Endothelial cell of umbilical vein (primary cell): ENCODE results near the gene ARL10. TPM values are rescaled to one million over a fixed set of nuclear protein-coding genes. Genes with fewer than 3 reads are reported as not detected.

Experiments
- BruUV-seq: library from RNA; stranded (reverse); fragments of 400-500 nt; replicated peaks from 2 replicates; lab custom pipeline; 2021; lab: Mats Ljungman, UMichigan
- CTCF ChIA-PET: fragments of 300-600, 350-600 bp; sonication (Branson Sonifier 250); formaldehyde crosslinking; loops from one replicate; lab custom pipeline; 2021; ENCODE audit warnings: antibody characterized with exemption, inconsistent platforms; lab: Charles Lee
- POLR2A ChIA-PET: fragments of 300-600, 350-600 bp; sonication (Branson Sonifier 250); formaldehyde crosslinking; loops from one replicate; lab custom pipeline; 2021; ENCODE audit warnings: antibody characterized with exemption, inconsistent platforms; lab: Charles Lee
- DNase-seq: peaks from one replicate; pipeline ENCODE4 v3.0.0-alpha.2; 2011; ENCODE audit warnings: low read depth, low spot score
- FAIRE-seq: peaks from 2 replicates; lab custom pipeline; 2011; peaks lifted over from hg19 to GRCh38; lab: Jason Lieb, UNC
- H2AFZ ChIP-seq: 2 replicates; pipeline ENCODE4 v1.6.0; 2012; ENCODE audit warnings: low read depth, low read length, control low read depth, inconsistent platforms
- H3K27ac ChIP-seq: 2 replicates; pipeline ENCODE4 v1.5.1; 2011; ENCODE audit warnings: low read depth, mild to moderate bottlenecking, control low read depth, low read length, moderate library complexity; ENCODE audit not compliant: insufficient read depth
- H3K27me3 ChIP-seq, 2 experiments: 2 replicates each; pipeline versions ENCODE4 v1.6.0 to v1.6.1; 2011; ENCODE audit warnings: low read length in 2 of 2, mixed read lengths in 1 of 2; ENCODE audit not compliant: control insufficient read depth in 2 of 2, insufficient read depth in 2 of 2
- H3K36me3 ChIP-seq, 2 experiments: 2 replicates in 1 of 2; 3 replicates in 1 of 2; pipeline ENCODE4 v1.5.1; 2011; ENCODE audit warnings: low read length in 2 of 2, mild to moderate bottlenecking in 1 of 2, moderate library complexity in 1 of 2; ENCODE audit not compliant: control insufficient read depth in 2 of 2, insufficient read depth in 2 of 2; ENCODE audit errors: extremely low read depth in 1 of 2
- H3K4me1 ChIP-seq: 3 replicates; pipeline ENCODE4 v1.5.1; 2011; ENCODE audit warnings: mild to moderate bottlenecking, low read length; ENCODE audit not compliant: control insufficient read depth, insufficient read depth; ENCODE audit errors: extremely low read depth
- H3K4me2 ChIP-seq: 2 replicates; pipeline ENCODE4 v1.6.1; 2011; ENCODE audit warnings: low read length, control low read depth, mixed read lengths; ENCODE audit not compliant: insufficient read depth
- H3K4me3 ChIP-seq, 3 experiments: fragments of 200-600 bp in 1 of 3; sonication (generic), shearing (Covaris generic) in 1 of 3; replicated peaks in 1 of 3; 2 replicates each; pipeline ENCODE4 v1.5.1; 2011 to 2016; ENCODE audit warnings: control low read depth in 3 of 3, low read length in 3 of 3, mild to moderate bottlenecking in 2 of 3, inconsistent platforms in 1 of 3, low read depth in 1 of 3, moderate library complexity in 1 of 3; ENCODE audit not compliant: insufficient read depth in 1 of 3
- H3K79me2 ChIP-seq: 2 replicates; pipeline ENCODE4 v1.6.0; 2012; ENCODE audit warnings: low read length, inconsistent platforms; ENCODE audit not compliant: control insufficient read depth, insufficient read depth
- H3K9ac ChIP-seq: replicated peaks from 2 replicates; pipeline ENCODE3; 2011; ENCODE audit warnings: low read length, control low read depth; ENCODE audit not compliant: insufficient read depth; ENCODE audit errors: extremely low read depth
- H3K9me1 ChIP-seq: replicated peaks from 3 replicates; pipeline ENCODE4 v1.6.0; 2011; ENCODE audit warnings: mild to moderate bottlenecking, low read length; ENCODE audit not compliant: control insufficient read depth, insufficient read depth; ENCODE audit errors: extremely low read depth
- H3K9me3 ChIP-seq: replicated peaks from 2 replicates; pipeline ENCODE4 v1.5.1; 2012; ENCODE audit warnings: low read length, inconsistent platforms; ENCODE audit not compliant: control insufficient read depth, insufficient read depth
- H4K20me1 ChIP-seq: replicated peaks from 2 replicates; pipeline ENCODE3; 2011; ENCODE audit warnings: mild to moderate bottlenecking, low read length; ENCODE audit not compliant: control insufficient read depth, insufficient read depth; ENCODE audit errors: extremely low read depth
- FOS ChIP-seq: IDR thresholded peaks from 2 replicates; pipeline ENCODE4 v1.6.1; 2011; ENCODE audit warnings: mild to moderate bottlenecking, low read length, moderate library complexity, borderline replicate concordance; ENCODE audit not compliant: insufficient read depth
- GATA2 ChIP-seq: IDR thresholded peaks from 2 replicates; pipeline ENCODE4 v1.7.0; 2011; ENCODE audit warnings: low read depth, mild to moderate bottlenecking, moderate library complexity, mixed read lengths, low read length; ENCODE audit not compliant: insufficient read length, insufficient read depth
- MYC ChIP-seq: IDR thresholded peaks from one replicate; pipeline ENCODE4 v1.6.1; 2011; ENCODE audit warnings: mild to moderate bottlenecking, low read depth, low read length
- POLR2A ChIP-seq: IDR thresholded peaks from 2 replicates; pipeline ENCODE4 v1.6.1; 2012; ENCODE audit warnings: low read depth, mild to moderate bottlenecking, control low read depth, low read length
- POLR2AphosphoS5 ChIP-seq: IDR thresholded peaks from 2 replicates; pipeline ENCODE4 v1.6.1; 2012; ENCODE audit warnings: low read depth, mild to moderate bottlenecking, control low read depth, low read length, moderate library complexity; ENCODE audit not compliant: insufficient read depth
- dilution Hi-C: fragments of 300-500 bp; cut with MboI; formaldehyde crosslinking; loops from one replicate; pipeline ENCODE4 v1.15.0; 2019; ENCODE audit warnings: low sequenced_read_pairs; ENCODE audit not compliant: extremely low pct_ligation_motif_present
- intact Hi-C: fragments of 100-400 bp; cut with micrococcal nuclease; formaldehyde crosslinking; loops from one replicate; pipeline ENCODE4 v1.10.0; 2022
- polyA plus RNA-seq, 4 experiments: library from polyadenylated mRNA; depleted of rRNA in 3 of 4; stranded (reverse) in 3 of 4; unstranded in 1 of 4; fragments of >200 nt; gene quantifications; 2 replicates each; pipeline versions ENCODE4 v1.2.1 to v1.2.3, GENCODE V29; 2011 to 2012; ENCODE audit warnings: missing spikeins in 1 of 4
- total RNA-seq: library from RNA; stranded (reverse); gene quantifications from 2 replicates; pipeline ENCODE4 v1.2.3, GENCODE V29; 2021

The ARL10 gene
- total and polyA plus RNA-seq, 2 donors (not counting 3 experiments of a cell fraction or from before 2014, with no cell fraction given): 7.7 to 20.7 TPM

DNA sequence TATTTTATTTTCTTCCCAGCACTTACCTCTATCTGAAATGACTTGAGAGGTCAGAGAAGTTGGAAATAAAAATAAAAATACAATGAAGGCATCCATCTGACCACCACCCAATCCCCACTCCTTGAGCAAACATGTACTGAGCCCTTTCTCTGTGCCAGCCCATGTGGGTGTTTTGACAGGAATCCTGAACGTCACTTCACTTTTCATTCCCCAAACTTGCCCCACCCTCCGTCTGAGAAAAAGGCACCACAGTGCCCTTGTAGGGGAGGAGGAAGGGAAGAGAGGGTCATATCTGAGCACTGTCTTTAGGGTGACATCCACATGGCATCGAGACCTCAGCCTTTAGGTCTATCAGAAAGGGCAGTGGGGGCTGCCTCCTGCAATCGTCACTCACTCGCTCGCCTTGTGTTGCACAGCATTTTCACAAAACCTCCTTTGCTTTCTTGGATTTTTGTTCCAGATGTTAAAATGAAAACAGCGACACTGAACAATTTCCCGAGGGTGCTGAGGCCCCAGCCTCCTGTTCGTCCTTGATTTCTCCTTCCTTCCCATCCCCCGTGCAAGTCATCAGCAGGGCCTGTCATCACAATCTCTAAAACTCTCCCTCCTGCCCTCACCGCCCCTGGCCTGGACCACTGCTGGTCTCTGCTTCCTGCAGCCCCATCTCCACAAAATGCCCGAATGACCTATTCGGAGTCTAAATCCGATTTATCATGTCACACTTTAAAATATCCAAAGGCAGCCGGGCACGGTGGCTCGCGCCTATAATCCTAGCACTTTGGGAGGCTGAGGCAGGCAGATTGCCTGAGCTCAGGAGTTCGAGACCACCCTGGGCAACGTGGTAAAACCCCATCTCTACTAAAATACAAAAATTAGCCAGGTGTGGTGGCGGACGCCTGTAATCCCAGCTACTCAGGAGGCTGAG lies 36.3 kb downstream of the ARL10 start:
- Histone ChIP-seq H3K9me1 (no peaks in the 10 kb centered on the region), H3K79me2 (no peaks in the 10 kb centered on the region), H3K4me1 (no peaks in the 10 kb centered on the region), H3K4me3 (no peak overlapping the region), H4K20me1 (no peaks in the 10 kb centered on the region), H3K27ac (no peak overlapping the region), H3K27me3 (no peaks in the 10 kb centered on the region), H3K4me2 (no peak overlapping the region), H2AFZ (no peak overlapping the region), H3K36me3 (peaks cover 0 to 22% of the 10 kb centered on the region in 2 experiments), H3K9ac (no peak overlapping the region), H3K9me3 (no peaks in the 10 kb centered on the region)
- ChIA-PET POLR2A (no interaction called here), CTCF (no interaction called here)
- intact Hi-C loops (no loop called here), dilution Hi-C loops (no loop called here)
- TF ChIP-seq POLR2AphosphoS5: no peak
- no peak for FAIRE-seq
- no TSS peak for BruUV-seq
- DNase-seq: no peak

DNA sequence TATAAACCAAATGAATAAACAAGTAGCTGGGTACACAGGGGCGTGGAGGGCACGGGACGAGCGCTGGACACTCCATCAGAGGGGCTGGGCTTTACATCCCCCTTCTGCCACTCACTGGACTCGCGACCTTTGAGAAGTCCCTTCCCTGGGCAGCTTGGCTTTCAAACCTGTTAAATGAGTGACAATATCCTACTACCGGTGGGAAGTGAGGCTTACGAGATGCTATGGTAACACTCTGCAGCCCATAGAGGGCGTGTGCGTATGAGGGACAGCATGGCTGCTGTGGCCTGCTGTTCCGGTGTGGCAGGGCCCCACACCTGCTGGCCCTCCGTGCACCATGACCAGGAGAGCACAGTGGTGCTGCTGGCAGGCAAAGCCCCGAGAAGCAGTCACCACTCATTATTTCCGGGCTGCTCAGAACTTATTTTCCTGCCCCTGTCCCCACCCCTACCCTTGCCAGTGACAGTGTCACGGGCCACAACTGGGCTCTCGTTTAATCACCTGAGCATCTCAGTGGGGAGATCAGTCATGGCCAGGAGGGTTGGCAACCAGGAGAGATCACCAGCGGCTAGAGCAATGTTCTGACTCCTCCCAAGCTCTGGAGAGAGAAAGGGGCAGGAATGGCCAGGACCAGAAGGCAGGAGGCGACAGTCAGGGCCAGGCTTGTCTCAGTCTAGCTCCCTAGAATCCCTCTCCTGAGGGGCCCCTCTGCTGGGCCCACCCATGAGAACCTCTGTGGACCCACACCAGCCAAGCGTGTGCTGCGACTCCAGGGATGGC lies 40.6 kb downstream of the ARL10 start:
- no TSS peak for BruUV-seq
- Histone ChIP-seq H4K20me1 (no peaks in the 10 kb centered on the region), H3K9me3 (no peaks in the 10 kb centered on the region), H3K9ac (no peak overlapping the region), H3K27me3 (no peaks in the 10 kb centered on the region), H3K4me1 (no peaks in the 10 kb centered on the region), H3K79me2 (no peaks in the 10 kb centered on the region), H3K4me2 (no peak overlapping the region), H3K36me3 (peaks cover 3 to 15% of the 10 kb centered on the region in 2 experiments), H2AFZ (no peak overlapping the region), H3K9me1 (no peaks in the 10 kb centered on the region), H3K4me3 (no peak overlapping the region), H3K27ac (no peak overlapping the region)
- intact Hi-C loops: no loop called here
- DNase-seq: no peak
- ChIA-PET POLR2A (interaction anchor here (0.6 kb wide), 1 partner anchor 545 kb away, joined by 4 read pairs; no protein-coding TSS in a partner anchor), CTCF (interaction anchor here (0.6 to 1.6 kb wide), 4 partner anchors 10 to 137 kb away, joined by 3 to 4 read pairs (median 3); no protein-coding TSS in a partner anchor)
- TF ChIP-seq POLR2AphosphoS5: no peak
- TF ChIP-seq POLR2A: no peak
- TF ChIP-seq FOS: no peak
- TF ChIP-seq MYC: no peak
- no peak for TF ChIP-seq GATA2
- dilution Hi-C loops: no loop called here
- FAIRE-seq: no peak
